CD4-positive, alpha-beta T cell treated with Interleukin-12 subunit alpha and Interleukin-12 subunit beta, for 1 hour (primary cell): ENCODE measurements around the gene SPAG17.

Experiments
- DNase-seq: peaks from one replicate; pipeline ENCODE4 v3.0.0-alpha.2; 2020

The SPAG17 gene

GRCh38 chr1:118185084-118185832 is at the start of gene SPAG17:
SPAG17 (minus strand) TSS chr1:118185228; CDS start chr1:118185157, 71 bp downstream.
- DNase-seq: no peak

- no peak for DNase-seq
These were observed 40.4 kb upstream of the SPAG17 start for GRCh38 chr1:118225471-118225870.

DNA sequence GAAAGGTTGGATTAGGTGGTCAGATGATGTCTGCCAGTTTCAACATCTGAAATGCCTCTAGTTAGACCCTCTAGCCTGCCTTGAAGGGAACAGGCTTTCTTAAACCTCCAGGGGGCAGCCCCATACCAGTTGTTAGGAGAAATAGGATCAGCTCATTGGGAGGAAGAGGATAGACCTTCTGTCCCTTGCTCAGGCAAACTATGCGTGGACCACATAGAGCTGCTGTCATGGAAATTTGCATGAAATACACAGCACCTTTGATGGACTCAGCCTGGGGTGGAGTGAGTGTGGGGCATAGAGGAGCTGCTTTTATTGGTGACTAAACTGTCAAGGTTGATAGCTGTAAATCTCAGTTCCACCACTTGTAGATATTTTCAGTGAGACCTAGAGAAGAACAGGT is 38.4 kb upstream of the SPAG17 start:
- DNase-seq: no peak

- no peak for DNase-seq
These were observed 34.4 kb upstream of the SPAG17 start for GRCh38 chr1:118219438-118219837.

DNA sequence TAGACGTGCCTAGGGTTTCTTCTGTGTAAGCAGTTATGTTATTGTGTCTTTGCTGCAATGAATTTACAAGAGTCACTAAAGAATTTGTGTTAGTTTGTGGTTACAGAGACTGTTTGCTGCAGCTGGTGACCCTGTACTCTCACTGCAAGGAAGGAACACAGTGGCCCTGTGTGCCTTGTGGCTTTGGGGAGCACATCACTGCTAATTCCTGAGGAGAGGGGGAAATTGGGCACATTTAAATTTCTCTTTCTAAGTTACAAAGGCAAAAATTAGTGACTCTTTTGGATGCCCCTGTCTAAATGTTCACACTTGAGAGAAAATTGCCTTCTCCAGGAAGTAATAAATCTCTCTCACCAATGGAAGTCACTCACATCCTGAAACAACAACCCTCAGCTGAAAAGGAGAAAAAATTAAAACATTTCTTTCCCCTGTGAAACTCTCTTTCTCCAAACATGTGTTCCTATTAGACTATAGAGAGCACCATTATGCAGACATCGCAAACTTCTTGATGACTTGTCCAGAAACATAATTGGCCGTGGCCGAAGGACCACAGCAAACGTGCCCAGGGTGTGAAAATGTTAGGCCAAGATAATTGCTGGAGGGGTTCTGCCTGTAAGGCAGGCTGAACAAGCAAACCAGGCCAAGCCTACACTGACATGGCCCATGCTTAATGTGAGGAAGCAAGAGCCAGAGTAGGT is 32.3 kb upstream of the SPAG17 start:
- DNase-seq: no peak

DNA sequence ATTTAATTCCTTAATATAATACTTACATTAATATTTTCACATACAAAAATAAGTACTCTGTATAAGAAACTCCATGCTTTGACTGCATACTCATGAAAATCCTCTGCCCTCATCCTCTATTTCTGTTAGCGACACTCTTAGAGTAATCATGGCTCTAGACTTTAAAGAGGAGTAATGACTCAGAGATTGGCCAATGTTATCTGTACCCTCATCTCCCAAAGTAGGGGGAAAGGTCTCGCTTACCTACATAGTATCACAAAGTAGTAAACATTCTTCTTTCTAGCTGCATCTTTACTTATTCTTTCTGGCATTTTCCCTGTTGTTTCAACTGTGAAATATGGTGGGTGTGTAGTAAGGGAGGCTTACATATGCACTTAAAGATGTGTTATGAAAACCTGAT is 29.8 kb upstream of the SPAG17 start:
- DNase-seq: no peak

DNA sequence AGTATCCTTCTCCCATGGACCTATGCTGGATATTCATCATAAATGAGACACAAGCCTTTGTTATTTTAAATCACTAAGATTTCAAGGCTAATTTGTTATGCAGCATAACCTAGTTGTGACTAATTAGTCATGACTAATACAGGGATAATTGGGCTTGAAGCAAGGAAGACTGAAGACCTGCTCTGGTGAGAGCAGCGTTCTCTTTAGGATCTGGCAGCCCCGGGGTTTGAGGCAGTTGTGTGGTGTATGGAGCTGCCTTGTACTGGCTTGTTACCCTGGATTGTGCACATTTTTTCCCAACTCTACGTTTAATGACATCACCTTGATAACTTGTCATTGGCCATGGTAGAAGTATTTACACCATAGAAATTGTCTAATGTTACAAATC is 25.7 kb upstream of the SPAG17 start:
- DNase-seq: no peak

DNA sequence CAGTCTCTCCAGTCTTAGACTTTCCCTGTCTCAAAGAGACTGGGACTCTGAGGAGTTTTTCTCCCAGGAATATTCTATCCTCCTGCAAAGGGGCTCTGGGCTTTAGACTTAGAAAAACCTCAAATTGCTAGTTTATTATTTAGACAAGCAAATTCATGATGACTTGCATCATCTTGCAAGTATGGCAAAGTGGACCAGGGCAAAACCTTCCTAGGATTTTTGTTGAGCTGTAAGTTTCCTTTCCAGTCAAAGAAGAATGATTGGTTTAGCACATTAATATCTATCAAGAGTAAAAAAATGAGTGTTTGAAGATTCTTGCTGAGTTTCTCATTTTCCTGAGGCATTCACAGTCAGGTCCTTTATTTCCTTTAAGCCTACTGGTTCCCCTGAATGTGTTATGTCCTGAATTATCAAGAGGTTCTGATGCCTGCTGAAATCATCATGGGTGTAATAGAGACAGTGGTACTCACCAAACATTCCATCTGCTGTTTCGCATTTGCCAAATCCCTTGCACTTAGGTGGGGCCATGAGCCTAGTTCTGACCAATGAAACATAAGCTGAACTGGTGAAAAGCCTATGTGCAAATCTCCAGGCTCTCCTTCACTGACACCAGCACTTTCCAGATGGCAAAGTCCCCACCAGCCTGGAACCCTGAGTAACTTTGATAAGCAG is 25.2 kb upstream of the SPAG17 start:
- no peak for DNase-seq

DNA sequence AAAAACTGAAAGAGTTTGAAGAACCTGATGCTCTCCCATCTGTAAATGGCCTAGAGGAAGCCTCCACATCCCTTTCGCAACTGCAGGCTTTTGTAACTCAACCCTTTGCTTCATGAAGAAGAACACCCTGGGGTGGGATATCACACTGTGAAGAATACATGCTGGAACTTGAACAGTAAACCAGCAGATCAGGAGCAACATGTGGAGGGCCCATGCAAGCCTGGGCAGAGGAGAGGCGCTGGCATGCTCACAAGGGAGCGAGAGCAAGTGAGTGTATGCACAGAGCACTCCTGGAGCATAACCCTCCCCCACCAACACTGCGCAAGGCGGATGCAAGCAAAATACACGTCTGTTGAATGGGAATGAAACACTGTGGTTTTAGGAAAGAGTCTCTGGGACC is 24.6 kb upstream of the SPAG17 start:
- DNase-seq: no peak

DNA sequence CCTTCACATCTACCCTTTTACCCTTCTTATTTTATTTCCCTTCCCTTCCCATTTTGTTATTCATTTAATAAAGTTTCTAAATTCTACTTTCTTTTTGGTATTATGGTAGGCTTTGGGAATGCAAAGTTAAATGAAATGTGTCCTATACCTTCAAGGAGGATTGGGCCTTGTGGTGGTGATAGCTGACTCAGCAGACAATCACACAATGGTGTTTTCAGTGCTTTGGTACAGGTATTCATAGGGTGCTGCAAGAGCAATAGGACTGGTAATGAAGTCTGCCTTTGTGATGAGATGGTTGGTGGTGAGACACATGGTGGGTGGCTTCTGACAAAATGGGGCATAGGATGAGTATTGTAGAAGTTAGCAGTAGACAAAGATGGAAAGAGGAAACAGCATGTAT is 21.9 kb upstream of the SPAG17 start:
- DNase-seq: no peak

DNA sequence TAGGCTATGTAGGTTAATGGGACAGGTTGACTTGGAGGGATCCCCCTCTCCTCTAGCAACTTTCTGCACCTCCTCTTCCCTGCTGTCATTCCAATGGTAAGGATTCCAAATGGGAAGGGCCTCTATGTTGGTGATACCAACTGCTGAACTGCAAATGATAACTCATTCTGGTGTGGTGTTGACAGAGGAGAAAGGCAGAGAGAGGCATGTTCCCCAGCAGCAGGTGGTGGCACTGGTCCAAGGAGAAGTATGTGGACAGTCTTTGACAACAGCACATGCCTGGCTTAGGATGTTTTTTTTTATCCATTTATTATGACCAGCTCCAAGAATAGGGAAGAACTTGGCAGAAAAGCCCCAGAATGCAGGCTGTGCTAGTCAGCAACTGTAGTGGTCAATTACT is 19.6 kb upstream of the SPAG17 start:
- DNase-seq: no peak

GRCh38 chr1:118204105-118204504 is 19.1 kb upstream of the SPAG17 start:
- no peak for DNase-seq

- DNase-seq: no peak
These were observed 17.1 kb upstream of the SPAG17 start for GRCh38 chr1:118202076-118202608.

DNA sequence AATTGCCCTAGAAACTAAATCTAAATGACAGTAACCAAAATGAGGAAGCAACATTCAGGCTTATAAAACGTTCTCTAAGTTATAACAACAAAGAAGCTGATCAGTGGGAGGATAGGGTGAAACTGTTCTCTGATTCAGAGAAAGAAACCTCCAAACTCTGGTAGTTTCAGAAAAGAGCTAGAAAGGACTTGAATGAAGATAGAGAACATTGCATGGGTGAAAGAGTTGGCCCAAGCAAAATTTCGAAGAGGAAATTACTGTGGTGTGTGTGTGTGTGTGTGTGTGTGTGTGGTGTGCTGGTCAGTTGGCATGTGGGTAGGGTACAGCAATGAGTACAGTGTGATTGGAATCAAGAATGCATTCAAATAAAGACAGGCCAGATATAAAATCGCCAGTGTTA is 16.5 kb upstream of the SPAG17 start:
- no peak for DNase-seq

DNA sequence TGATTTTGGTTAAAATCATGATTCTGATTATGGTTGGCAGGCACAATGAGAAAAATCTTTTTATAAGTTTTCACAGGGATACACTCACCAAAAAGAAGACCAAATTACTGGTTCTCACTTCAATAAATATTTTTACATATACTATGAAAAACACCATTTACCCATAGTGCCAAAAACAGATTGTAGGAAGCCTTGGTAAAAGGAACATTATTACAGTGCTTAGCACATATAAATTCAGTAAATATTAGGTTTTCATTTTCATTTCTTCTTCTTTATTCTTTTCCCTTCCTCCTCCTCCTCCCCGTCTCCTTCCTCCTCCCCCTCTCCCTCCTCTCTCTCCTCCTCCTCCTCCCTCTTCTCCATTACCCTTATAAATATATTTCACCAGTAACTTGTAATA is 15.8 kb upstream of the SPAG17 start:
- no peak for DNase-seq

DNA sequence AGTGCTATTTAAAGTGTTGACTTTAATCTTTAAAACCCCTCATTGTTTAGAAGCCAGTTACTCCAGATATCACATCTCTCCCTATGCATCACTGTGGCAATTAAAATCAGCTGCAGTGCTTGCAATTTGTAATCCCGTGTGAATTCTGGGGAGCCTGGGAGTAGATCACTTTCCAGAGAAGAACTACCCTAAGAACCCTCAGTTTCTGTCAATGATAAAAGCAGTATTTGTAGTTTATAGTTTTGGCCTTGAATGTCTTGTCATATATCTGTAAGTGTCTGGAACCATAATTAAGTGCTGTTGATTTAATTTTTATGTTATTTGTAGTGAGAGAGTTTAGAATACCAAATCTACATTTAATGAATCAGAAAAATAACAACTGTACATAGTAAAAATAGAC is 5.5 kb upstream of the SPAG17 start:
- no peak for DNase-seq

- no peak for DNase-seq
These were observed 4.5 kb upstream of the SPAG17 start for GRCh38 chr1:118189564-118189963.

GRCh38 chr1:118188411-118188810 is 3.4 kb upstream of the SPAG17 start:
- DNase-seq: no peak

- DNase-seq: no peak
These were observed 998 bp upstream of the SPAG17 start for GRCh38 chr1:118186026-118186425.

DNA sequence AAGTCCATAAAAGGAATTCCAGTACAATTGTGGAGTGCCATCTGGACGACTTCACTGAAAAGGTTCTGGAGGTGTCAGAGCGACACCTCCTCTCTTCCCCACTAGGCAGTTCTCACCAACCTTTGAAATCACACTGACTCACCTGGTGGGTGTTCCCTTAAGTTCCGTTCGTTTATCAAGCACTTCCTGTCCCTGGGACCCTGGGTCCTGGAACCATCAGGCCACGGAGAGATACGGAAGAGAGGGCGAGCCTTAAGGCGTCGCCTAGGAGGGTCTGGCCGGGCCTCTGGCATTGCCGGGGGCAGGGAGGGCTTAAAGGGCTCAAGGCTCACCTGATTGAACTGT is 317 bp downstream of the SPAG17 start:
- DNase-seq: no peak

DNA sequence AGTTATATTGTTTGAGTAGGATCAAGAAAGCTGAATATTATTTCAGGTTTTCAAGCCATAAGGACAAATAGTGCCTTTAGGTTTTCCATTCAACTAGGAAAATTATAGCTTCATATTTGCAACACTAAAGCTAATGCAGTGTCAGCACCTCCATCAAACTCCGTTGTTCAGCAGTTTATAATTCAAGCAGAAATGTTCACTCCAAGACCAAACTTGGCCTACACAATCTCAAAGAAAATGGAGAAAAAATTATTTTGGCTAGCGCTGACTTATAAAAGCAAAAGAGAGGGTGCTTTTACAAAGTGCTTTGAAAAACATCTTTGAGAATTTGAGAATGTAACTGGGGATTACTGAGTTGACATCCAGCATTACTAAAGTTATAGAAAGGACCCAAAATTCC is 1.4 kb downstream of the SPAG17 start:
- no peak for DNase-seq

DNA sequence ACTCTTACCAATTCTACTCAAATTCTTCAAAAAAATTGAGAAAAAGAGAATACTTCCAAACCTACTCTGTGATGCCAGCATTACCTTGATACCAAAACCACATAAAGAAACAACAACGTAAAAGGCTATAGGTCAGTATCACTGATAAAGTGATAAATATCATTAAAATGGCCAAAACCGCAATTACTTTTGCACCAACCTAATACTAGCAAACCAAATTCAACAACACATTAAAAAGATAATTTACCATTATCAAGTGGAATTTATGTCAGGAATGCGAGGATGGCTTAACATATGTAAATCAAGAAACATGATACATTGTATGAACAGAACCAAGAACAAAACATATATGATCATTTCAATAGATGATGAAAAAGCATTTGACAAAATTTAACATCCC is 7.0 kb downstream of the SPAG17 start:
- no peak for DNase-seq

- DNase-seq: no peak
These were observed 16.0 kb downstream of the SPAG17 start for GRCh38 chr1:118169016-118169415.

- no peak for DNase-seq
These were observed 24.2 kb downstream of the SPAG17 start for GRCh38 chr1:118160806-118161205.
